GM23338 (cell line): ENCODE measurements around the gene ARSI.

Source experiments
- CREB1 ChIP-seq: fragments of 250-450 bp; sonication (Bioruptor Pico); IDR thresholded peaks from 2 replicates; pipeline ENCODE4 v1.5.0; 2020; ENCODE audit warnings: low read depth, mild to moderate bottlenecking, moderate library complexity
- CTCF ChIP-seq, 2 experiments: fragments of 200-600 bp in 1 of 2; sonication (generic) in 1 of 2; conservative IDR thresholded peaks; 2 replicates each; pipeline versions ENCODE4 v1.5.1 to v1.6.1; 2016 to 2017; ENCODE audit warnings: antibody characterized with exemption in 2 of 2, low read depth in 2 of 2, mild to moderate bottlenecking in 2 of 2, moderate library complexity in 1 of 2
- EZH2 ChIP-seq: fragments of 200-600 bp; sonication (generic); IDR thresholded peaks from one replicate; pipeline ENCODE4 v1.8.0; 2017; ENCODE audit warnings: antibody characterized with exemption, mild to moderate bottlenecking, low read depth; ENCODE audit not compliant: unreplicated experiment
- EZH2phosphoT487 ChIP-seq: fragments of 200-600 bp; sonication (generic); IDR thresholded peaks from one replicate; pipeline ENCODE4 v1.8.1; 2018; ENCODE audit warnings: antibody characterized with exemption; ENCODE audit not compliant: unreplicated experiment
- JUNB ChIP-seq: IDR thresholded peaks from one replicate; pipeline ENCODE4 v1.6.1; 2016; ENCODE audit warnings: antibody characterized with exemption; ENCODE audit not compliant: unreplicated experiment
- NANOG ChIP-seq: IDR thresholded peaks from 2 replicates; pipeline ENCODE4 v1.6.1; 2016; ENCODE audit warnings: antibody characterized with exemption, borderline replicate concordance
- POLR2AphosphoS5 ChIP-seq: IDR thresholded peaks from 2 replicates; pipeline ENCODE4 v1.6.1; 2016; ENCODE audit warnings: antibody characterized with exemption, low read depth
- STAT1 ChIP-seq: IDR thresholded peaks from one replicate; pipeline ENCODE4 v1.6.1; 2016; ENCODE audit warnings: antibody characterized with exemption; ENCODE audit not compliant: unreplicated experiment
- ZNF114 ChIP-seq: fragments of 250-450 bp; sonication (Bioruptor Pico); IDR thresholded peaks from 2 replicates; pipeline ENCODE4 v1.5.0; 2020; ENCODE audit warnings: mild to moderate bottlenecking, moderate library complexity
- ZNF331 ChIP-seq: fragments of 250-450 bp; sonication (Bioruptor Pico); IDR thresholded peaks from 2 replicates; pipeline ENCODE4 v1.5.0; 2020; ENCODE audit warnings: low read depth, mild to moderate bottlenecking, moderate library complexity
- TF ChIP-seq, protein P1 (sequence below): IDR thresholded peaks from 2 replicates; pipeline ENCODE4 v1.6.1; 2016; ENCODE audit warnings: antibody characterized with exemption
- TF ChIP-seq, protein P2 (sequence below): IDR thresholded peaks from one replicate; pipeline ENCODE4 v1.6.1; 2018; ENCODE audit warnings: antibody characterized with exemption; ENCODE audit not compliant: unreplicated experiment
- TF ChIP-seq, protein P3 (sequence below): fragments of 250-450 bp; sonication (Bioruptor Pico); IDR thresholded peaks from 2 replicates; pipeline ENCODE4 v1.5.0; 2020; ENCODE audit warnings: mild to moderate bottlenecking, moderate library complexity

DNA sequence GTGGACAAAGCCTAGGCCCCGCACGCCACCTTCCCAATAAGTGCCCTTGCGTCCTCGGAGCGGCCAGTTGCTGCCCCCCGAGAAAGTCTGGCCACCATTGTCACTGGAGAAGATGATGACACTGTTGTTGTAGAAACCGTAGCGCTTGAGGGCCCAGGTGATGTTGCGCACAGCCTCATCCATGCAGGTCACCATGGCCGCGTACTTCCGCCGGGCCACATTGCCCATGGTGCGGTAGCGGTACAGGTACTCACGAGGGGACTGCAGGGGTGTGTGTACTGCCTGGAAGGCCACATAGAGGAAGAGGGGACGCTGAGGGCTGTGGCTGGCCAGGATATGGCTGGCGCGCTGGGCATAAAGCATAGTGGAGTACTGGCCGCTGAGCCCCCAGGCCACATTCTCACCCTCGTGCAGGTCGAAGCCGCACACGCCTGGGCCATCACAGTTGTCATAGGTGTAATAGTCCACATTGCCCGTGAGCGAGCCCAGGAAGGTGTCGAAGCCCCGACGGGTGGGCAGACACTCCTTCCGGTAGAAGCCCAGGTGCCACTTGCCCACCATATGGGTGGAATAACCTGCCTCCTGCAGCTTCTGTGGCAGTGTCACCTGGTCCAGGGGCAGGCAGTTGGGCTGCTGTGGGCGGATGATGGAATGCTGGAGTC lies 4.6 kb downstream of the ARSI start:
- TF ChIP-seq CTCF (conservative IDR thresholded peaks at IDR 0.05; ENCODE audit: low read depth in 2 of 2) (no peak), EZH2 (no peak), ZNF114 (CRISPR knock-in tag) (no peak), POLR2AphosphoS5 (no peak), EZH2phosphoT487 (no peak), NANOG (no peak), ZNF331 (CRISPR knock-in tag) (no peak), JUNB (no peak), CREB1 (no peak), STAT1 (no peak)
- TF ChIP-seq, protein P1, sequence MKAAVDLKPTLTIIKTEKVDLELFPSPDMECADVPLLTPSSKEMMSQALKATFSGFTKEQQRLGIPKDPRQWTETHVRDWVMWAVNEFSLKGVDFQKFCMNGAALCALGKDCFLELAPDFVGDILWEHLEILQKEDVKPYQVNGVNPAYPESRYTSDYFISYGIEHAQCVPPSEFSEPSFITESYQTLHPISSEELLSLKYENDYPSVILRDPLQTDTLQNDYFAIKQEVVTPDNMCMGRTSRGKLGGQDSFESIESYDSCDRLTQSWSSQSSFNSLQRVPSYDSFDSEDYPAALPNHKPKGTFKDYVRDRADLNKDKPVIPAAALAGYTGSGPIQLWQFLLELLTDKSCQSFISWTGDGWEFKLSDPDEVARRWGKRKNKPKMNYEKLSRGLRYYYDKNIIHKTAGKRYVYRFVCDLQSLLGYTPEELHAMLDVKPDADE = no peak
- TF ChIP-seq, protein P2, sequence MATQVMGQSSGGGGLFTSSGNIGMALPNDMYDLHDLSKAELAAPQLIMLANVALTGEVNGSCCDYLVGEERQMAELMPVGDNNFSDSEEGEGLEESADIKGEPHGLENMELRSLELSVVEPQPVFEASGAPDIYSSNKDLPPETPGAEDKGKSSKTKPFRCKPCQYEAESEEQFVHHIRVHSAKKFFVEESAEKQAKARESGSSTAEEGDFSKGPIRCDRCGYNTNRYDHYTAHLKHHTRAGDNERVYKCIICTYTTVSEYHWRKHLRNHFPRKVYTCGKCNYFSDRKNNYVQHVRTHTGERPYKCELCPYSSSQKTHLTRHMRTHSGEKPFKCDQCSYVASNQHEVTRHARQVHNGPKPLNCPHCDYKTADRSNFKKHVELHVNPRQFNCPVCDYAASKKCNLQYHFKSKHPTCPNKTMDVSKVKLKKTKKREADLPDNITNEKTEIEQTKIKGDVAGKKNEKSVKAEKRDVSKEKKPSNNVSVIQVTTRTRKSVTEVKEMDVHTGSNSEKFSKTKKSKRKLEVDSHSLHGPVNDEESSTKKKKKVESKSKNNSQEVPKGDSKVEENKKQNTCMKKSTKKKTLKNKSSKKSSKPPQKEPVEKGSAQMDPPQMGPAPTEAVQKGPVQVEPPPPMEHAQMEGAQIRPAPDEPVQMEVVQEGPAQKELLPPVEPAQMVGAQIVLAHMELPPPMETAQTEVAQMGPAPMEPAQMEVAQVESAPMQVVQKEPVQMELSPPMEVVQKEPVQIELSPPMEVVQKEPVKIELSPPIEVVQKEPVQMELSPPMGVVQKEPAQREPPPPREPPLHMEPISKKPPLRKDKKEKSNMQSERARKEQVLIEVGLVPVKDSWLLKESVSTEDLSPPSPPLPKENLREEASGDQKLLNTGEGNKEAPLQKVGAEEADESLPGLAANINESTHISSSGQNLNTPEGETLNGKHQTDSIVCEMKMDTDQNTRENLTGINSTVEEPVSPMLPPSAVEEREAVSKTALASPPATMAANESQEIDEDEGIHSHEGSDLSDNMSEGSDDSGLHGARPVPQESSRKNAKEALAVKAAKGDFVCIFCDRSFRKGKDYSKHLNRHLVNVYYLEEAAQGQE = no peak
- TF ChIP-seq, protein P3, sequence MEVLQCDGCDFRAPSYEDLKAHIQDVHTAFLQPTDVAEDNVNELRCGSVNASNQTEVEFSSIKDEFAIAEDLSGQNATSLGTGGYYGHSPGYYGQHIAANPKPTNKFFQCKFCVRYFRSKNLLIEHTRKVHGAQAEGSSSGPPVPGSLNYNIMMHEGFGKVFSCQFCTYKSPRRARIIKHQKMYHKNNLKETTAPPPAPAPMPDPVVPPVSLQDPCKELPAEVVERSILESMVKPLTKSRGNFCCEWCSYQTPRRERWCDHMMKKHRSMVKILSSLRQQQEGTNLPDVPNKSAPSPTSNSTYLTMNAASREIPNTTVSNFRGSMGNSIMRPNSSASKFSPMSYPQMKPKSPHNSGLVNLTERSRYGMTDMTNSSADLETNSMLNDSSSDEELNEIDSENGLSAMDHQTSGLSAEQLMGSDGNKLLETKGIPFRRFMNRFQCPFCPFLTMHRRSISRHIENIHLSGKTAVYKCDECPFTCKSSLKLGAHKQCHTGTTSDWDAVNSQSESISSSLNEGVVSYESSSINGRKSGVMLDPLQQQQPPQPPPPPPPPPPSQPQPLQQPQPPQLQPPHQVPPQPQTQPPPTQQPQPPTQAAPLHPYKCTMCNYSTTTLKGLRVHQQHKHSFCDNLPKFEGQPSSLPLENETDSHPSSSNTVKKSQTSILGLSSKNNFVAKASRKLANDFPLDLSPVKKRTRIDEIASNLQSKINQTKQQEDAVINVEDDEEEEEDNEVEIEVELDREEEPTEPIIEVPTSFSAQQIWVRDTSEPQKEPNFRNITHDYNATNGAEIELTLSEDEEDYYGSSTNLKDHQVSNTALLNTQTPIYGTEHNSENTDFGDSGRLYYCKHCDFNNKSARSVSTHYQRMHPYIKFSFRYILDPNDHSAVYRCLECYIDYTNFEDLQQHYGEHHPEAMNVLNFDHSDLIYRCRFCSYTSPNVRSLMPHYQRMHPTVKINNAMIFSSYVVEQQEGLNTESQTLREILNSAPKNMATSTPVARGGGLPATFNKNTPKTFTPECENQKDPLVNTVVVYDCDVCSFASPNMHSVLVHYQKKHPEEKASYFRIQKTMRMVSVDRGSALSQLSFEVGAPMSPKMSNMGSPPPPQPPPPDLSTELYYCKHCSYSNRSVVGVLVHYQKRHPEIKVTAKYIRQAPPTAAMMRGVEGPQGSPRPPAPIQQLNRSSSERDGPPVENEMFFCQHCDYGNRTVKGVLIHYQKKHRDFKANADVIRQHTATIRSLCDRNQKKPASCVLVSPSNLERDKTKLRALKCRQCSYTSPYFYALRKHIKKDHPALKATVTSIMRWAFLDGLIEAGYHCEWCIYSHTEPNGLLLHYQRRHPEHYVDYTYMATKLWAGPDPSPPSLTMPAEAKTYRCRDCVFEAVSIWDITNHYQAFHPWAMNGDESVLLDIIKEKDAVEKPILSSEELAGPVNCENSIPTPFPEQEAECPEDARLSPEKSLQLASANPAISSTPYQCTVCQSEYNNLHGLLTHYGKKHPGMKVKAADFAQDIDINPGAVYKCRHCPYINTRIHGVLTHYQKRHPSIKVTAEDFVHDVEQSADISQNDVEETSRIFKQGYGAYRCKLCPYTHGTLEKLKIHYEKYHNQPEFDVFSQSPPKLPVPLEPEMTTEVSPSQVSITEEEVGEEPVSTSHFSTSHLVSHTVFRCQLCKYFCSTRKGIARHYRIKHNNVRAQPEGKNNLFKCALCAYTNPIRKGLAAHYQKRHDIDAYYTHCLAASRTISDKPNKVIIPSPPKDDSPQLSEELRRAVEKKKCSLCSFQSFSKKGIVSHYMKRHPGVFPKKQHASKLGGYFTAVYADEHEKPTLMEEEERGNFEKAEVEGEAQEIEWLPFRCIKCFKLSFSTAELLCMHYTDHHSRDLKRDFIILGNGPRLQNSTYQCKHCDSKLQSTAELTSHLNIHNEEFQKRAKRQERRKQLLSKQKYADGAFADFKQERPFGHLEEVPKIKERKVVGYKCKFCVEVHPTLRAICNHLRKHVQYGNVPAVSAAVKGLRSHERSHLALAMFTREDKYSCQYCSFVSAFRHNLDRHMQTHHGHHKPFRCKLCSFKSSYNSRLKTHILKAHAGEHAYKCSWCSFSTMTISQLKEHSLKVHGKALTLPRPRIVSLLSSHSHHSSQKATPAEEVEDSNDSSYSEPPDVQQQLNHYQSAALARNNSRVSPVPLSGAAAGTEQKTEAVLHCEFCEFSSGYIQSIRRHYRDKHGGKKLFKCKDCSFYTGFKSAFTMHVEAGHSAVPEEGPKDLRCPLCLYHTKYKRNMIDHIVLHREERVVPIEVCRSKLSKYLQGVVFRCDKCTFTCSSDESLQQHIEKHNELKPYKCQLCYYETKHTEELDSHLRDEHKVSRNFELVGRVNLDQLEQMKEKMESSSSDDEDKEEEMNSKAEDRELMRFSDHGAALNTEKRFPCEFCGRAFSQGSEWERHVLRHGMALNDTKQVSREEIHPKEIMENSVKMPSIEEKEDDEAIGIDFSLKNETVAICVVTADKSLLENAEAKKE (CRISPR knock-in tag) = no peak
